ENCODE results near the gene LPP.

The LPP gene

GRCh38 chr3:188840290-188840689 is 686.3 kb downstream of the LPP start:
- no peak for TF ChIP-seq CTCF (IDR thresholded peaks at IDR 0.05; ENCODE audit: low read depth, low read length)
- Histone ChIP-seq H3K4me3 (ENCODE audit: low read depth, low read length) (no peak overlapping the region), H3K9me3 (no peaks in the 10 kb centered on the region), H3K27me3 (no peaks in the 10 kb centered on the region), H3K4me1 (no peaks in the 10 kb centered on the region), H3K36me3 (no peaks in the 10 kb centered on the region)
- DNase-seq: no peak

- H3K4me1 ChIP-seq: no peaks in the 10 kb centered on the region
- TF ChIP-seq CTCF (IDR thresholded peaks at IDR 0.05; ENCODE audit: low read depth, low read length): no peak
- no peak overlapping the region for H3K4me3 ChIP-seq (ENCODE audit: low read depth, low read length)
- no peak for DNase-seq
- H3K36me3 ChIP-seq: no peaks in the 10 kb centered on the region
- H3K27me3 ChIP-seq: no peaks in the 10 kb centered on the region
- H3K9me3 ChIP-seq: no peaks in the 10 kb centered on the region
Observed at GRCh38 chr3:188841906-188842305, 687.9 kb downstream of the LPP start.

GRCh38 chr3:188842639-188843038 is 688.7 kb downstream of the LPP start:
- H3K36me3 ChIP-seq: no peaks in the 10 kb centered on the region
- no peaks in the 10 kb centered on the region for H3K9me3 ChIP-seq
- DNase-seq: no peak
- H3K4me3 ChIP-seq (ENCODE audit: low read depth, low read length): no peak overlapping the region
- TF ChIP-seq CTCF (IDR thresholded peaks at IDR 0.05; ENCODE audit: low read depth, low read length): no peak
- no peaks in the 10 kb centered on the region for H3K27me3 ChIP-seq
- no peaks in the 10 kb centered on the region for H3K4me1 ChIP-seq

GRCh38 chr3:188844096-188844495 is 690.1 kb downstream of the LPP start:
- Histone ChIP-seq H3K36me3 (no peaks in the 10 kb centered on the region), H3K4me1 (no peaks in the 10 kb centered on the region), H3K9me3 (no peaks in the 10 kb centered on the region), H3K27me3 (no peaks in the 10 kb centered on the region), H3K4me3 (ENCODE audit: low read depth, low read length) (no peak overlapping the region)
- no peak for DNase-seq
- no peak for TF ChIP-seq CTCF (IDR thresholded peaks at IDR 0.05; ENCODE audit: low read depth, low read length)

DNA sequence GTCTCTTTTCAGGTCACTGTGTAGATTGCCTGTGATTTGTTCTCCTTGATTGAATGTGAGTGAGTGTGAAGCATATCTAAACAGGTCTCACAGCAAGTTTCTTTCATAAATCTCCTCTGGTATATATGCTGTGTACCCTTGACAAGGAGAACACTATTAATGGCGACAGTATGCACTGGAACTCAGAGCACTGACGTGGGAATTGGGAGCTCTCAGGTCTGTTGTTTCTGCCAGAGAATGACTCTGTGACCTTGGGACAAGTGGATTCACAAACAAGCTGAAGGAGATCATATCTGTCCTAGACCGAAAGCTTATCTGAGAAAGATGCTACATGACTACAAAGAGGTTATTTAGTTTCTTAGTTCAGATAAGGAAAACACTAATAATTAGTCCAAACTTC is 691.6 kb downstream of the LPP start:
- no peak for DNase-seq
- Histone ChIP-seq H3K4me3 (ENCODE audit: low read depth, low read length) (no peak overlapping the region), H3K27me3 (no peaks in the 10 kb centered on the region)

GRCh38 chr3:188848947-188849346 is 695.0 kb downstream of the LPP start:
- no peak overlapping the region for H3K4me3 ChIP-seq (ENCODE audit: low read depth, low read length)

More for the DNA sequence above, 691.6 kb downstream of the LPP start:
- TF ChIP-seq CTCF (IDR thresholded peaks at IDR 0.05; ENCODE audit: low read depth, low read length): no peak
- Histone ChIP-seq H3K9me3 (no peaks in the 10 kb centered on the region), H3K4me1 (no peaks in the 10 kb centered on the region), H3K36me3 (no peaks in the 10 kb centered on the region)

More at GRCh38 chr3:188848947-188849346, 695.0 kb downstream of the LPP start:
- no peak for DNase-seq
- no peaks in the 10 kb centered on the region for H3K9me3 ChIP-seq
- no peak for TF ChIP-seq CTCF (IDR thresholded peaks at IDR 0.05; ENCODE audit: low read depth, low read length)
- no peaks in the 10 kb centered on the region for H3K36me3 ChIP-seq
- H3K27me3 ChIP-seq: no peaks in the 10 kb centered on the region
- H3K4me1 ChIP-seq: no peaks in the 10 kb centered on the region

Measured in BE2C (cell line).